Measurements from ENCODE around the gene ATRAID.

DNA sequence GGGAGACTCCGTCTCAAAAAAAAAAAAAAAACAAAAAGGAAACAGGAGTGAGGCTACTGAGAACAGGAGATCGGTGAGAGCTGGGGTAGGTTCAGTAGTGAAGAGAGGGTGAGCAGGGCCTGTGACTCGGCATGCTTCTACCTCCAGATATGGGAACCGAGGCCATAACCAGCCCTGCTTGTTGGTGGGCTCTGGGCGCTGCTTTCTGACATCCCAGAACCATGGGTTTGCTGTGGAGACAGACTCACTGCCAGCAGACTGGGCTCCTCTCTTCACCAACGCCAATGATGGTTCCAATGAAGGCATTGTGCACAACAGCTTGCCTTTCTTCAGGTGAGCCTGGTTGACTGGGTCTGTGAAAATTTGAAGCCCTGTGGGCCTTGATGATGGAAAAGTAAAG is 11.6 kb downstream of the ATRAID start:
- TF ChIP-seq, protein P1, sequence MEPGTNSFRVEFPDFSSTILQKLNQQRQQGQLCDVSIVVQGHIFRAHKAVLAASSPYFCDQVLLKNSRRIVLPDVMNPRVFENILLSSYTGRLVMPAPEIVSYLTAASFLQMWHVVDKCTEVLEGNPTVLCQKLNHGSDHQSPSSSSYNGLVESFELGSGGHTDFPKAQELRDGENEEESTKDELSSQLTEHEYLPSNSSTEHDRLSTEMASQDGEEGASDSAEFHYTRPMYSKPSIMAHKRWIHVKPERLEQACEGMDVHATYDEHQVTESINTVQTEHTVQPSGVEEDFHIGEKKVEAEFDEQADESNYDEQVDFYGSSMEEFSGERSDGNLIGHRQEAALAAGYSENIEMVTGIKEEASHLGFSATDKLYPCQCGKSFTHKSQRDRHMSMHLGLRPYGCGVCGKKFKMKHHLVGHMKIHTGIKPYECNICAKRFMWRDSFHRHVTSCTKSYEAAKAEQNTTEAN (CRISPR knock-in tag; IDR thresholded peaks at IDR 0.05) = no peak
- TF ChIP-seq, protein P2, sequence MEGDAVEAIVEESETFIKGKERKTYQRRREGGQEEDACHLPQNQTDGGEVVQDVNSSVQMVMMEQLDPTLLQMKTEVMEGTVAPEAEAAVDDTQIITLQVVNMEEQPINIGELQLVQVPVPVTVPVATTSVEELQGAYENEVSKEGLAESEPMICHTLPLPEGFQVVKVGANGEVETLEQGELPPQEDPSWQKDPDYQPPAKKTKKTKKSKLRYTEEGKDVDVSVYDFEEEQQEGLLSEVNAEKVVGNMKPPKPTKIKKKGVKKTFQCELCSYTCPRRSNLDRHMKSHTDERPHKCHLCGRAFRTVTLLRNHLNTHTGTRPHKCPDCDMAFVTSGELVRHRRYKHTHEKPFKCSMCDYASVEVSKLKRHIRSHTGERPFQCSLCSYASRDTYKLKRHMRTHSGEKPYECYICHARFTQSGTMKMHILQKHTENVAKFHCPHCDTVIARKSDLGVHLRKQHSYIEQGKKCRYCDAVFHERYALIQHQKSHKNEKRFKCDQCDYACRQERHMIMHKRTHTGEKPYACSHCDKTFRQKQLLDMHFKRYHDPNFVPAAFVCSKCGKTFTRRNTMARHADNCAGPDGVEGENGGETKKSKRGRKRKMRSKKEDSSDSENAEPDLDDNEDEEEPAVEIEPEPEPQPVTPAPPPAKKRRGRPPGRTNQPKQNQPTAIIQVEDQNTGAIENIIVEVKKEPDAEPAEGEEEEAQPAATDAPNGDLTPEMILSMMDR (IDR thresholded peaks at IDR 0.05) = no peak
